ENCODE results near the gene OR6N2. TPM values are rescaled to one million over a fixed set of nuclear protein-coding genes. Genes with fewer than 3 reads are reported as not detected.
A peak's percentile ranks its signal among the peaks of the same experiment; 100 is the strongest.

The OR6N2 gene
- total and polyA plus RNA-seq, 9 of the 15 experiments (the other 6 are each of a cell fraction or from before 2014, with no cell fraction given), result not detected

- no peak for TF ChIP-seq ZBTB43 (CRISPR knock-in tag; IDR thresholded peaks at IDR 0.05)
- TF ChIP-seq FOXA3 (CRISPR knock-in tag; conservative IDR thresholded peaks at IDR 0.05 in 1 of 2, IDR thresholded peaks at IDR 0.05 in 1 of 2), result peak in 1 of 2 experiments; percentile 74; a peak in 2 of 4 replicates
- peak; percentile 59; the same call in 1 of the 2 replicates for TF ChIP-seq GABPA (tag; conservative IDR thresholded peaks at IDR 0.05; ENCODE audit: low read depth)
- TF ChIP-seq CBFA2T3 (IDR thresholded peaks at IDR 0.05), result peak; percentile 95
- TF ChIP-seq PHTF2 (CRISPR knock-in tag; IDR thresholded peaks at IDR 0.05), result no peak
- no peak for TF ChIP-seq ZNF324 (CRISPR knock-in tag; IDR thresholded peaks at IDR 0.05)
- TF ChIP-seq JUNB (CRISPR knock-in tag; conservative IDR thresholded peaks at IDR 0.05), result peak; percentile 68
- TF ChIP-seq ETS1 (conservative IDR thresholded peaks at IDR 0.05; ENCODE audit: control insufficient read depth, low read depth, low read length), result no peak
- no peak for TF ChIP-seq DDX20 (tag; IDR thresholded peaks at IDR 0.05; ENCODE audit: low read depth)
- TF ChIP-seq TRIM28 (IDR thresholded peaks at IDR 0.05), result 0 out of 2 replicates have a peak, but pooled peaks have one; percentile 36
- TF ChIP-seq EGR1 (conservative IDR thresholded peaks at IDR 0.05), result peak; percentile 83
- no peak for TF ChIP-seq CTCFL (IDR thresholded peaks at IDR 0.05; ENCODE audit: borderline replicate concordance, insufficient read depth, low read depth, low read length, poor library complexity, severe bottlenecking)
- TF ChIP-seq SMARCA4 (IDR thresholded peaks at IDR 0.05), result peak; percentile 99
- peak in 1 of 2 experiments; percentile 67; a peak in 2 of 4 replicates for TF ChIP-seq HDAC1 (IDR thresholded peaks at IDR 0.05)
- peak; percentile 80 to 90 for TF ChIP-seq TRIM24 (IDR thresholded peaks at IDR 0.05)
- TF ChIP-seq ADNP (tag; IDR thresholded peaks at IDR 0.05), result 0 out of 2 replicates have a peak, but pooled peaks have one; percentile 59
- TF ChIP-seq ZC3H8 (IDR thresholded peaks at IDR 0.05), result no peak
- TF ChIP-seq CTBP1 (IDR thresholded peaks at IDR 0.05; ENCODE audit: borderline replicate concordance), result peak; percentile 56; the same call in 1 of the 2 replicates
- peak; percentile 14 for TF ChIP-seq RBBP5 (IDR thresholded peaks at IDR 0.05; ENCODE audit: borderline replicate concordance, insufficient read depth, low read length, poor library complexity, severe bottlenecking)
- TF ChIP-seq HNRNPK (IDR thresholded peaks at IDR 0.05; ENCODE audit: low read depth, low read length, poor library complexity, severe bottlenecking), result no peak
- TF ChIP-seq FIP1L1 (IDR thresholded peaks at IDR 0.05; ENCODE audit: low read depth, low read length, poor library complexity, severe bottlenecking), result no peak
- TF ChIP-seq BCOR (IDR thresholded peaks at IDR 0.05), result peak; percentile 68; the same call in 1 of the 2 replicates
- TF ChIP-seq MAFG (tag; conservative IDR thresholded peaks at IDR 0.05), result peak; percentile 86
These were observed 38.7 kb upstream of the OR6N2 start (continued) for GRCh38 chr1:158819461-158820443.

Measured in K562 (cell line).